Fibroblast of skin of back (primary cell): Measurements from ENCODE around the gene NR3C1.

Source experiments
- DNase-seq: peaks from one replicate; pipeline ENCODE4 v3.0.0-alpha.2; 2013

NR3C1 gene

DNA sequence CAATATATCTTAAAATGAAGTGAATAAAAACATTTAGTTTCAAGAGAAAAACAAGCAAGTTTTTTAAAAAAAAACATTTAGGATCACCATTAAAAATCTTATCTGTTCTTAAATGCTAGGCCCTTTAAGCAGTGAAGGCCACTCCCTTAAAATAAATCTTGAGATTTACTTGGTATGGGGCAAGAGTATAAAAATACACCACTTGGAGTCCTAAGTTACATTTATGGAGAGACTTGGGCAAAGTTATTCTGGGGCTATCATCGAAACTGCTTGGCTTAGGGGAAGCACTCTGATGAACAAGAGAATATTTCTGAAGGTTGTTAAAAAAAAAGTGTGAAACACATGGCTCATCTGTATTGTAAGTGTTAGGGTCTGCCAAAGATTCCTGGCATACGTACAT lies 97.4 kb downstream of the NR3C1 start:
- DNase-seq = no peak

- peak; percentile 62 for DNase-seq
Observed at GRCh38 chr5:143304836-143305475, 98.5 kb downstream of the NR3C1 start.

DNA sequence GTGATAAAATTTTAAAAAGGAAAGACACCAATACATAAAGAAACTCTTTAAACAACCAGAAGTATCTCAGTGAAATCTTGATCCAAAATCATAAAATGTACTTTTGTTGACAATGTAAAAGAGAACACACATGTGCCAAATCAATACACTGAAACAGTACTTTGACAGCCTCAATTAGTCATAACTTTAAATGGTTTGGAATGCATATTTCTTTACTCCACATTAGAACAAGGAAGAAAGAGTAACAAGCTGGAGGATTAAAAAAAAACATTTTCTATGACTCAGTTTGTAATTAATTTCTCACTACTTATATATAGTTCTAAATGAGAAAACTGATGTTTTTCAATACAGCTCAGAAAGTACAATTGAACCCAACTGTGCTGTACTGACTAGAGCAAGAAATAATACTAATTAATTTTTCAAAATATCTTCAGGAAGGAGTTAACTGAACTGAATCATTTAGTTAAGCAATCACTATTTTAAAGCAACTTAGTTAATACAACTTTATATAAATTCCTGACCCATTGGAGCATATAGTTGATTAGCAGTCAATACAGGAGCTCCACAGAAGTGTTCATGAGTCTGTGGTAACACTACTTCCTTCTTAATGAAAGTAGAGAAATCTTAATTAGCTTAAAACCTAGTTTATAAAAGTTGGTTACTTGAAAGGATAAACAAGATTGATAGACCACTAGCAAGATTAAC lies 101.0 kb downstream of the NR3C1 start:
- DNase-seq = peak; percentile 72

DNA sequence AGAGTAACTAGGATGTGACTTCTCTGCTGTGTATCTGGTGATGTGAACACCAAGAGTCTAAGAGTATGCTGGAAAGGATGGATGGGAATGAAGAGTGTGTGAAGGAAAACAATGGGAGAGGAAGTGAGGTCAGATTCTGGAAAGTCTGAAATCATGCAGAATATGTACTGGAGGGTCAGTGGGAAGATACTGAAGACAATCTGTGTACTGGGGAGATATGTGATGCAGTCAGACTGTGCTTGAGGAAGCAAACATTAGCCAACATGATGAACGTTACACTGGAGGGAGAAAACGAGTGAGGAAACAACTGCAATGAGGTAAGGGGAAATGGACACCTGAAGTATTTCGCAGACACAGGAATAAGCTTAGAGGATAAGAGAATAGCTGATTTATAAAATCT lies 105.7 kb downstream of the NR3C1 start:
- DNase-seq = no peak

DNA sequence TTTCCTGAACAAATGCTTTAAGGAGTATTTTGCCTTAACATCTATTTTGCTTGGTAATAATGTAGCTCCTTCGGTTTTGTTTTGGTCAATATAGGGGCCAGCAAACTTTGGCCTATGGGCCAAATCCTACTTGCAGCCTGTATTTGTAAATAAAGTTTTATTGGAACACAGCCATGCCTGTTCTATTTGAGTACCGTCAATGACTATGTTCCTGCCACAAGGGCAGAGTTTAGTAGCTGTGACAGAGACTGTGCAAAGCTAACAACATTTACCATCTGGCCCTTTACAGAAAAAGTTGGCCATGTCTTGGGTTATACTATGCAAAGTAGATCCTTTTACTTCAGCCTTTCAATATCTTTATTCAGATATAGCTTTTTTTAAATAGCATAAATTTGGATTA lies 113.4 kb downstream of the NR3C1 start:
- no peak for DNase-seq

DNA sequence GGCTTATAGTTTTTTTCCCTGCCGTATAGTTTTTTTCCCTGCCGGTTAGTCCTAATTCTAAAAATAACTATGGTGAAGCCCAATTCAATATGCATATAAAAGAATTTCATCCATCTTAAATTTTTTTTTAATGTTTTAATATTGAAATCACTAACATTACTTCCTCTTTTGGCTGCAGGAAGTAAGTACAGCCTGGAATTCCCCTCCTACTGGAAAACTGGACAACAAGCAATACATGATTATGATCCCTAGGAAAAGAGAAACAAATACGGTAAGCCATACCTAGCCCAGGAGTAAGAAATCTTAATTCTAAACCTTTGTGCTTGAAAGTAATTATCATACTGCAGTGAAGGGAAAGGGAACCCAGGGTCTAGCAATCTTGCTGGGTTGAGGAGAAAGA lies 119.0 kb downstream of the NR3C1 start:
- no peak for DNase-seq

DNA sequence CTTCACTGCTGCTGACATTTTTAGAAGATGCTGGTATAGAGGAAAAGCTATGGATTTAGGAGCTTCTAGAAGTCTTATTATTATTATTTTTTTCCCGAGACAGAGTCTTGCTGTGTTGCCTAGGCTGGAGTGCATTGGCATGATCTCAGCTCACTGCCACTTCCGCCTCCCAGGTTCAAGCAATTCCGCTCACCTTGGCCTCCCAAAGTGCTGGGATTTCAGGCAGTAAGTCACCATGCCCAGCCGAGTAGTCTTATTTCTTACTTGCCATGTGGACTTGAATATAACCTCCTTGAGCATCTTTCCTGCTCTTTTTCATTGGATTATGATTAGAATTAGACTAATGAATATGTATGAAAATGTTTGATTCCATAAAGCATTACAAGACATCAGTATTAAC lies 119.5 kb downstream of the NR3C1 start:
- DNase-seq = no peak

DNA sequence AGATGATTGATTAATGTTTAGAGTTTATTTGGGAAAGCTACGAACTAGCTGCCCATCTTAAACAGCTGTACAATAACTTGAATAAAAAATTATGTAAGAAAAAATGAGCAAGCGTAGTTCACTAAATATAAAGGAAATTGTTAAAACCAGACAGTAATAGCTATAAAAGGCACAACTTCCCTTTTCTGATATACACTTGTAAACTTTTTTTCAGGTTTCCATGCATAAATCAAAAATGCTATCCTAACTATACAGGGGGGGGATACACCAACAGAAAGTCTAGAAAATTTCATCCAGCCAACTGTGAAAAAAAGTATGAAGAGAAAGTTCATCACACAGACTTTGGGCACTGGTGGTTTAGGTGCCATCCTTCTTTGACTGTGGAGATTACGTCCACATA lies 122.3 kb downstream of the NR3C1 start:
- DNase-seq = no peak

DNA sequence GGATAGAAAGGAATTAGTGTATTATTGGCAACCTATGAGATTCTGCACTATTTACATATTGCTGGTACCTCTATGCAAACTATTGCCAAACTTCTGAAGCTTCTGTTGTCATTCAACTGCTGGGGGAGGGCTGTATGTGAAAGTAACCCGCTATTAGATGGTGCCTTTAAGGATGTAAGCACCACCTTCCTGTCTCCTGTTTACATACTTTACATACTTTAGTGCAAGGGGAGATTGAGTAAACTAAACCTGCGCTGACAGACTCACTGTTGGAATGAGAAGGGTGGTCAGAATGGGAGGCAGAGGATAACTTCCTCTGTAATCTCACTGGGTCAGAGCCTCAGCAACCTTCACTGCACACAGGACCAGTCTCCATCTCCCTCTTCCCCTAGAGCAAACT lies 123.8 kb downstream of the NR3C1 start:
- DNase-seq = no peak

- DNase-seq = no peak
Observed at GRCh38 chr5:143277536-143277935, 126.0 kb downstream of the NR3C1 start.

GRCh38 chr5:143275512-143276363 lies 127.7 kb downstream of the NR3C1 start:
- DNase-seq = no peak

DNA sequence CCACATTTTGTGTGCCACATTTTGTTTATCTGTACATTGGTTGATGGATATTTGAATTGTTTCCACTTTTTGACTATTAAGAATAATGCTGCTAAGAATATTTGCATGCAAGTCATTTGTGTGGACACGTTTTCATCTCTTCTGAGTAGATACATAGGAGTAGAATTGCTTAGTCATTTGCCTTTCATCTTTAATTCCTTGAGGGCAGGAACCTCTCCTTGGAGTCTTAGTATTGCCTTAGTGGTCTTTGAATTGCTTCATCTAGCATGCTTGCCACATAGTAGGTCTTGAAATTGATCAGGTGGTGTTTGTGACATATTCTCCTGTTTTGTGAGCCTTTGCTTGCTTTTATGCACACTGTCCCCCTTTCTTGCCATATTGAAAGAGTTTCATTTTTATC lies 128.5 kb downstream of the NR3C1 start:
- DNase-seq = no peak

- no peak for DNase-seq
Observed at GRCh38 chr5:143271431-143271830, 132.1 kb downstream of the NR3C1 start.

- DNase-seq = no peak
Observed at GRCh38 chr5:143268388-143268787, 135.1 kb downstream of the NR3C1 start.

DNA sequence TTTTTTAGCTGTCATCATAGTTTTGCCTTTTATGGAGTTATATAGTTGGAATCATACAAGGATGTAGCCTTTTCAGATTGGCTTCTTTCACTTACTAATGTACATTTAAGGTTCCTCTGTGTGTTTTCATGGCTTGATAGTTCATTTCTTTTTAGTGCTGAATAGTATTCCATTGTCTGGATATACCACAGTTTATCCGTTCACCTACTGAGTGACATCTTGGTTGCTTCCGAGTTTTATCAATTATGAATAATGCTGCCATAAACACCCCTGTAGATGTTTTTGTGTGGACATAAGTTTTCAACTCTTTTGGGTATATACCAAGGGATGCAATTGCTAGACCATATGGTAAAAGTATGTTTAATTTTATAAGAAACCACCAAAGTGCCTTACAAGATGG lies 136.3 kb downstream of the NR3C1 start:
- no peak for DNase-seq

DNA sequence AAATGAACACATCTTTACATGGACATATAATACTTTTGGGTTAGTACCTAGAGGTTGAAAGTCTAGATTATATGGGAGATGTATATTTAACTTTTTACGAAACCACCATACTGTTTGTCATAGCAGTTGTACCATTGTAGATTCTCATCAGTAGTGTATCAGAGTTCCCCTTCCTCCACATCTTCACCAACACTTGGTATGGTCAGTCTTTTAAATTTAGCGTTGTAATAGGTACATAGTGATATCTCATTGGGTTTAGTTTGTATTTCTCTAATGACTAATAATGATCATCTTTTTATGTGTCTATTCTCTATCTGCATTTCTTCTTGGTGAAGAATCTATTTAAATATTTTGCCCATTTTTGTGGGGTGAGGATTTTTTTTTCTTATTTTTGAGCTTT lies 137.5 kb downstream of the NR3C1 start:
- no peak for DNase-seq

- no peak for DNase-seq
Observed at GRCh38 chr5:143263272-143263810, 140.1 kb downstream of the NR3C1 start.

GRCh38 chr5:143262393-143263174 lies 140.9 kb downstream of the NR3C1 start:
- DNase-seq = peak; percentile 91

DNA sequence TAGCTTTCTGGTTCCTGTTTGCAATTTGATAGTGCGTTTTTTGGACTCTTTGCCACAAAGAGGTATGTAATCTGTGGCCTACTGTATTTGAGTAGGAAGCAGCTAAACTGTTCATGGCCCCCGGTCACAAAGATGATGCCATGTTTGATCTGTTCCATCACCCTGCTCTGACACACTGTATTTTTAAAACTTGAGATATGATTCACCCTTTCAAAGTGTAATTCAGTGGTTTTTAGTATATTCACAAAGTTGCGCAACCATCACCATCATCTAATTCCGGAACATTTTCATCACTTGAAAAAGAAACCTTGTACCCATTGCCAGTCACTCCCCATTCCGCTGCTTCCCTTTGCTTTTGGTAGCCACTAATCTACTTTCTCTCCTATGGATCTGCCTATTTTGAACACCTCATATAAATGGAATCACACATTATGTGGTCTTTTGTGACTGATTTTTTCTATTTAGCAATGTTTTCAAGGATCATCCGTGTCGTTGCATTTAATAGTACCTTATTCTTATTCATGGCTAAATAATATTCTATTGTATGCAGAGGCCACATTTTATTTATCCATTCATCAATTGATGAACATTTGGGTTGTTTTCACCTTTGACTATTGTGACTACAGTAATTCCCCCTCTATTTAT lies 141.6 kb downstream of the NR3C1 start:
- DNase-seq = peak; percentile 29

GRCh38 chr5:143259254-143259605 lies 144.3 kb downstream of the NR3C1 start:
- no peak for DNase-seq

DNA sequence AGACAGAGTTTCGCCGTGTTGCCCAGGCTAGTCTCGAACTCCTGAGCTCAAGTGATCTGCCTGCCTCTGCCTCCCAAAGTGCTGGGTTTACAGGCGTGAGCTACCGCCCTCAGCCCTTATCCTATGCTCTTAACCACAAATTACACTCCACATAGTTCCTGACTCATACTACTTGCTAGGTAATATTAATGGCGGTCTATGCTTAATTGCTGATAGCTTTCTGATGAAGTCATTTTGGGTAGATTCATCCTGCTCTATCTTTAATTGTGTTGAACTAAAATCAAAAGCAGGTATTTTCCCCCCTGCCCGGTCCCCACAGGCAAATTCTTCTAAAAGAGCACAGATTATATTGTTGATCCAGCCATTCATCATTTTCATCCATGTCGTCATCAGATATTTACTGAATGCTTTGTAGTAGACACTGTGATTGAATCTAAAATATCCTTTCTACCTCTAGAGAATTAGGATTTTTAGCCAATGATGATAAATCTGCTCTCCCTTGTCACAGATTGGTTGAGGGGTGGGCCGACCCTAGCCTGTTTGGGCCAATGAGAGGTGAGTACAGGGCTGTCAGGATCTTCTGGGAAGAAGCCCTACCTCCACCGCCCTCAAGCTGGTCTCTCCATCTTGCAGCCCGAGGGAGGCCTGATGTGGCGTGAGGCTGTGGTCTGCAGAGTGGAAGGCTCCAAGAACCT lies 144.8 kb downstream of the NR3C1 start:
- no peak for DNase-seq

DNA sequence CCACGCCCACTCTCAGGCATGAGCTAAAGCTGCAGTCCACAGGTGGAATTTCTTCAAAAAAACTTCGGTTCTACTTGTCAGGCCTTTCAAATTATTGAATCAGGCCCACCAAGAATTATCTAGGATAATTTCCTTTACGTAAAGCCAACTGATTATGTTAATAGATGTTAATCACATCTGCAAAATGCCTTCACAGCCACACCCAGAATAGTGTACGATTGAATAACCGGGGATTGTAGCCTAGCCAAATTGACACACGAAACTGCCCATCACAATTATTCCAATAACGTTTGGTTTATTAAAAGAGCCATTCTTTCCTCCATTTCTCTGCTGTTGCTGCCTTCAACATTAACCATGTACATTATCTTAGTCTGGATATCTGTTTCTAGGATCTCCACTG lies 148.7 kb downstream of the NR3C1 start:
- no peak for DNase-seq
